ENCODE results near the gene CREM. TPM values are rescaled to one million over a fixed set of nuclear protein-coding genes. Genes with fewer than 3 reads are reported as not detected.

The CREM gene
- 22.0 and 24.0 TPM in 2 replicates for total RNA-seq

DNA sequence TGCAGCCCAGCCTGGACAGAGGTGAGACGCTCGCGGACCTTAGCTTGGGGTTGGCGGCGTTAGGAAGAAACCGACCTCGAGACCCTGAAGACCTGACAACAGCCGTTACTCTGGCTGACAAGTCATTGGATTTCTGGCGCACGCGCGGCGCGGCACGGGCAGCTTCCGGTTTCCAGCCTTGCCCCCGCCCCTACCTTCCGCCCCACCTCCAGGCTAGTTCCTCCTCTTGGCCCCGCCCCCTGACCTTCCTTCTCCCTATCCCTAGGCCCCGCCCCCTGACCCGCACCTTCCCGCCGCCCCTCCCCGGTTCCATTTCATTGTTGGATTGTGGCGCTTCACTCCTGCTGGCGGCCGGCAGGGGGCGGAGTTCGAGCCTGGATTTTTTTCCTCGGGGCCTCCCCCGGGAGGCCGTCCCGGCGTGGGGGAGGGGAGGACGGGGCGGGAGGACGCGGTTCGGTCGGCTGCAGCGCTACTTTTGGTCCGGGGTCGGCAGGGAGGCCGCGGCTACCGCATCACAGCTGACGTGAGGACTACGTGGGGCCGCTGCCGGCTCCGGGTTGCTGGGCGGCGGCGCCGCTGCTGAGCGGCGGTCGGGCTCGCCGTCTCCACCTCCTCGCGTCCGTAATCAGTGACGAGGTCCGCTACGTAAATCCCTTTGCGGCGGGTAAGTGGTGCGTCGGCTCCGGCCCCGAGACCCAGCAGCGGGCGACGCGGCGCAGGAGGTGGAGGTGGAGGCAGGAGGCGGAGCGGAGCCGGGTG, at the start of gene CREM:
Gene CREM, plus strand, starts transcription at position 317 of the 759 bp plus-strand sequence. CDS start 10,990 bp downstream, outside the sequence.

DNA sequence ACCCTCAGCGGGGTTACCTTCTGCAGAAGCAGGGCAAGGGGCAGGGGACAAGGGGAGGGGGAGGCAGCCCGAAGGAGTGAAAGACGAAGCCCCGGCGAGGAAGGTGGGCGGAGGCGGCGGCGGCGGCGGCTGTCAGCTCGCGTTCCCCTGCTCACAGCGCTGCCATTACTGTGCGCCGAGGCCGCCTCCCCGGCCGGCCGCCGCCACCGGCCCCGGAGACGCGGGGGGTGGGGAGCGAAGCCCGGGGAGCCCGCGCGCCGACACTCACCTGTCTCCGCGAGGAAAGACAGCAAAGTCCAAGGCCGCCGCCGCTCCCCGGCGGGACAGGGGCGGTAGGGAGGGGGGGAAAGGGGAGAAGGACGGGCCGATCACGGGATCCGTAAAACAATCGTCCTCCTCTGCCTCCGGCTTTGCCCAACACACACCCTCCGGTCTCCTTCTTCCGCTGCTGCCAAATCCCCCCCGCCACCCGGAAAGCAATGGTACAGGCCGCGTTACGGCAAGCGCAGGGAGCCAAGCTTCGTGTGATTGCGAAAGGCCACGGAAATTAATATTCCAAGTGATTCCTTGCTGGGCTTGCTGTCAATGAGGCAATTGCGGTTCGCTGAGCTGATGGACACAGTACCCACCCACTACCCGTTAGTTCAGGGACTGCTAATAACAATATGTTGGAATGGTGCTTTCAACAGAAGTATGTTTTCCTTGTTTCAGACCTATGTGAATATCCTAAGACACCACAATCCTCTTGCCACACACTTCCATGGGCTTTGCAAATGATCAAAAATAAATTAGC, 36.3 kb upstream of the CREM start, which contains the start of gene CUL2:
Gene CUL2, minus strand, starts transcription at position 180 of the 793 bp plus-strand sequence. CDS start 19,024 bp downstream, outside the sequence.

Small RNA genes lying within 50 kb of the gene (small RNA-seq; reads per million reads assigned to genes)
- gene MIR3611 (0.35 reads per million, percentile 12 among the genes with 10 or more reads in this experiment), gene RNU6-1167P (0.12 reads per million), gene RNU6-794P (not detected), gene RNU7-77P (not detected)

Other genes starting within 250 kb of the CREM start
- 18.1 and 20.9 TPM in 2 replicates for gene CUL2, start 36.5 kb upstream of the CREM start, total RNA-seq
- gene CCNY, start 209.7 kb downstream of the CREM start, total RNA-seq = 30.2 and 32.1 TPM in 2 replicates

Measured in placental epithelial cell (primary cell).